ENCODE results near the gene ADAM19. TPM values are rescaled to one million over a fixed set of nuclear protein-coding genes. Genes with fewer than 3 reads are reported as not detected.

Gene ADAM19
- total RNA-seq, 2 donors from 2014 or later = 1.9 to 8.1 TPM

DNA sequence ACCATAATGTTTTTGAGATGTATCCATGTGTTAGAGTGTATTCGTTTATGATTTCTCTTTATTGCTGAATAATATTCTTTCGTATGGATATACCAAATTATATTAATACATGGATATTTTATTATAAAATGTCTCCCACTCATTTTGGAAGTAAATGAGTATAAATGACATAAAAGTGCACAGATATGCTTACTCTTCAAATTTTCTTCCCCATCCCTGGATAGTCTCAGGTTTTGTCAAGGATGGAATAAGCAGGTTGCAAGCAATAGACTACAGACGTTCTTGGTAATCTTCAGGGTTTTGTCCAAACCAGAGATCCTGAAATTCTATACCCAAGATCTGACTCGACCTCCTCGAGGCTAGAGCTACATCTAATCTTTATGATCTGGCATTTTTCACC lies 64.9 kb downstream of the ADAM19 start:
- Histone ChIP-seq H3K4me1 (replicated peaks) (no peaks in the 10 kb centered on the region), H3K36me3 (no peaks in the 10 kb centered on the region), H3K4me3 (no peak overlapping the region), H3K27me3 (replicated peaks; ENCODE audit: insufficient read depth) (no peaks in the 10 kb centered on the region), H3K27ac (no peak overlapping the region), H3K9me3 (no peaks in the 10 kb centered on the region)
- 72% methylated on average over 5 of the region's 5 CpGs for WGBS
- intact Hi-C loops (cut with DNase I) = no loop called here
- TF ChIP-seq, protein P1, sequence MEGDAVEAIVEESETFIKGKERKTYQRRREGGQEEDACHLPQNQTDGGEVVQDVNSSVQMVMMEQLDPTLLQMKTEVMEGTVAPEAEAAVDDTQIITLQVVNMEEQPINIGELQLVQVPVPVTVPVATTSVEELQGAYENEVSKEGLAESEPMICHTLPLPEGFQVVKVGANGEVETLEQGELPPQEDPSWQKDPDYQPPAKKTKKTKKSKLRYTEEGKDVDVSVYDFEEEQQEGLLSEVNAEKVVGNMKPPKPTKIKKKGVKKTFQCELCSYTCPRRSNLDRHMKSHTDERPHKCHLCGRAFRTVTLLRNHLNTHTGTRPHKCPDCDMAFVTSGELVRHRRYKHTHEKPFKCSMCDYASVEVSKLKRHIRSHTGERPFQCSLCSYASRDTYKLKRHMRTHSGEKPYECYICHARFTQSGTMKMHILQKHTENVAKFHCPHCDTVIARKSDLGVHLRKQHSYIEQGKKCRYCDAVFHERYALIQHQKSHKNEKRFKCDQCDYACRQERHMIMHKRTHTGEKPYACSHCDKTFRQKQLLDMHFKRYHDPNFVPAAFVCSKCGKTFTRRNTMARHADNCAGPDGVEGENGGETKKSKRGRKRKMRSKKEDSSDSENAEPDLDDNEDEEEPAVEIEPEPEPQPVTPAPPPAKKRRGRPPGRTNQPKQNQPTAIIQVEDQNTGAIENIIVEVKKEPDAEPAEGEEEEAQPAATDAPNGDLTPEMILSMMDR (IDR thresholded peaks at IDR 0.05) = no peak
- TF ChIP-seq POLR2A (IDR thresholded peaks at IDR 0.05) (no peak), POLR2AphosphoS5 (IDR thresholded peaks at IDR 0.05) (no peak)
- no peak for DNase-seq (ENCODE audit: low spot score)

DNA sequence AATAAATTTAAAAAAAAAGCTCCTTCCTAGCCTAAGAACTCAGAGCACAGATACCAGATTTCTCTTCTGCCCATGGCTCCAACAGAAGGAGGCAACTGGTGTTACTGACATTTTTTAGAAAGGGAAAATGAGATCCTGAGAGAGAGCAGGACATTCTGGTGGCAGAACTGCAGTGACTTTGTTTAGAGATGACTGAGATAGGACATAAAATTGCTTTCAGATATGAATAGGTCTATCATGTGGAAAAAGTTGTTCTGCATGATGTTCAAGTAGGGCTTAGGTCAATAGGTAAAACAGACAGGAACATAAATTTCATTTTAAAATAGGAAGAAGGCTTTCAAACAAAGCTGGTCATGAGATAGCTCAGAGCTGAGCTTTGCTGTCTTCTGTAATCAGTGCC lies 66.0 kb downstream of the ADAM19 start:
- Histone ChIP-seq H3K4me1 (replicated peaks) (no peaks in the 10 kb centered on the region), H3K36me3 (no peaks in the 10 kb centered on the region), H3K4me3 (no peak overlapping the region), H3K27me3 (replicated peaks; ENCODE audit: insufficient read depth) (no peaks in the 10 kb centered on the region), H3K9me3 (no peaks in the 10 kb centered on the region), H3K27ac (no peak overlapping the region)
- intact Hi-C loops (cut with DNase I) = no loop called here
- no peak for DNase-seq (ENCODE audit: low spot score)
- TF ChIP-seq, protein P1 (IDR thresholded peaks at IDR 0.05) = no peak
- TF ChIP-seq POLR2A (IDR thresholded peaks at IDR 0.05) = no peak
- TF ChIP-seq POLR2AphosphoS5 (IDR thresholded peaks at IDR 0.05) = no peak

DNA sequence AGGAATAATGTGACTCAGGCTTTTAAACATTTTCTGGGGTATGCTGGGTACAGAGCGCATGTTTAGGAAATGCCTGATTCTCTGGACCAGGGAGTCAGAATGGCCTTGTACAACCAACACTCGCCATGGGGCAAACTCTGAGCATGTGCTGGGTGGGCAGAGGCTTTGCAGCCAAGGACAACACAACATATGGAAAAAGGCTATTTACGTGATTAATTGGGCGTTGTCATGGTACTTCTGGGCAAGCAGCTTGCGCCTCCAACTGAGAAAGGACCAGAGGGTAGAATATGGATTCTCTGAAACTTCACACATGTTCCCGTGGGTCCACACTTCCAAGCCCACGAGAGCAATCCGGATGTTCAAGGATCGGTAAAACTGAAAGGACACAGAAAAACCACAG lies 66.5 kb downstream of the ADAM19 start:
- Histone ChIP-seq H3K4me1 (replicated peaks) (no peaks in the 10 kb centered on the region), H3K27ac (no peak overlapping the region), H3K36me3 (no peaks in the 10 kb centered on the region), H3K27me3 (replicated peaks; ENCODE audit: insufficient read depth) (no peaks in the 10 kb centered on the region), H3K9me3 (no peaks in the 10 kb centered on the region), H3K4me3 (no peak overlapping the region)
- intact Hi-C loops (cut with DNase I) = no loop called here
- TF ChIP-seq POLR2A (IDR thresholded peaks at IDR 0.05) = no peak
- TF ChIP-seq, protein P1 (IDR thresholded peaks at IDR 0.05) = no peak
- DNase-seq (ENCODE audit: low spot score) = no peak
- WGBS = 95% methylated on average over 9 of the region's 9 CpGs

- H3K27ac ChIP-seq = no peak overlapping the region
- 76% methylated on average over 14 of the region's 14 CpGs for WGBS
- intact Hi-C loops (cut with DNase I) = no loop called here
Observed at GRCh38 chr5:157506981-157507780, 68.4 kb downstream of the ADAM19 start.

More at GRCh38 chr5:157506981-157507780, 68.4 kb downstream of the ADAM19 start:
- H3K4me3 ChIP-seq = no peak overlapping the region
- no peaks in the 10 kb centered on the region for H3K9me3 ChIP-seq
- no peaks in the 10 kb centered on the region for H3K27me3 ChIP-seq (replicated peaks; ENCODE audit: insufficient read depth)
- TF ChIP-seq POLR2AphosphoS5 (IDR thresholded peaks at IDR 0.05) = no peak
- TF ChIP-seq POLR2A (IDR thresholded peaks at IDR 0.05) = no peak
- TF ChIP-seq, protein P1 (IDR thresholded peaks at IDR 0.05) = no peak
- H3K36me3 ChIP-seq = no peaks in the 10 kb centered on the region
- no peak for DNase-seq (ENCODE audit: low spot score)
- H3K4me1 ChIP-seq (replicated peaks) = no peaks in the 10 kb centered on the region
